ENCODE data around the gene CTBP2.

The CTBP2 gene

GRCh38 chr10:125003146-125003900 lies 157.0 kb downstream of the CTBP2 start:
- DNase-seq: no peak

GRCh38 chr10:125002423-125003145 lies 157.8 kb downstream of the CTBP2 start:
- DNase-seq: no peak

GRCh38 chr10:125002047-125002422 lies 158.3 kb downstream of the CTBP2 start:
- no peak for DNase-seq

GRCh38 chr10:125001313-125002046 lies 158.9 kb downstream of the CTBP2 start:
- no peak for DNase-seq

- DNase-seq: no peak
These were observed 159.7 kb downstream of the CTBP2 start for GRCh38 chr10:125000366-125001312.

- no peak for DNase-seq
These were observed 160.7 kb downstream of the CTBP2 start for GRCh38 chr10:124999433-125000365.

GRCh38 chr10:124998624-124999291 lies 161.6 kb downstream of the CTBP2 start:
- DNase-seq: no peak

GRCh38 chr10:124997771-124998623 lies 162.4 kb downstream of the CTBP2 start:
- no peak for DNase-seq

GRCh38 chr10:124997306-124997705 lies 163.1 kb downstream of the CTBP2 start:
- DNase-seq: no peak

- no peak for DNase-seq
These were observed 163.5 kb downstream of the CTBP2 start for GRCh38 chr10:124996854-124997215.

GRCh38 chr10:124996127-124996853 lies 164.1 kb downstream of the CTBP2 start:
- DNase-seq: no peak

GRCh38 chr10:124995605-124996004 lies 164.8 kb downstream of the CTBP2 start:
- no peak for DNase-seq

GRCh38 chr10:124994573-124995473 lies 165.5 kb downstream of the CTBP2 start:
- no peak for DNase-seq

- DNase-seq: no peak
These were observed 166.5 kb downstream of the CTBP2 start for GRCh38 chr10:124993736-124994451.

GRCh38 chr10:124993345-124993708 lies 167.0 kb downstream of the CTBP2 start:
- no peak for DNase-seq

- peak in 1 of 2 experiments; percentile 6 for DNase-seq
These were observed 167.7 kb downstream of the CTBP2 start for GRCh38 chr10:124992462-124993344.
